Mesenchymal stem cell (in vitro differentiated cells and primary cell): ENCODE results near the gene ADGRF4.
A peak's percentile ranks its signal among the peaks of the same experiment; 100 is the strongest.

Experiments
- DNase-seq: peaks from one replicate; pipeline ENCODE4 v3.0.0-alpha.2; 2013
- H2AFZ ChIP-seq: one replicate; pipeline ENCODE4 v1.6.1; 2013; ENCODE audit warnings: low read depth, mild to moderate bottlenecking, control low read depth, inconsistent platforms, low read length, moderate library complexity
- H2AK5ac ChIP-seq: 2 replicates; pipeline ENCODE4 v1.6.1; 2013; ENCODE audit warnings: low read length, moderate library complexity, mild to moderate bottlenecking, inconsistent platforms; ENCODE audit not compliant: severe bottlenecking
- H2BK120ac ChIP-seq: one replicate; pipeline ENCODE4 v1.6.1; 2013; ENCODE audit warnings: low read depth, mild to moderate bottlenecking, inconsistent platforms, low read length, moderate library complexity
- H2BK12ac ChIP-seq, 2 experiments: one replicate each; pipeline ENCODE4 v1.6.1; 2013; ENCODE audit warnings: inconsistent platforms in 2 of 2, low read length in 2 of 2, mild to moderate bottlenecking in 2 of 2, moderate library complexity in 2 of 2, control low read depth in 1 of 2
- H2BK15ac ChIP-seq: one replicate; pipeline ENCODE4 v1.6.1; 2013; ENCODE audit warnings: mild to moderate bottlenecking, low read depth, inconsistent platforms; ENCODE audit not compliant: poor library complexity, severe bottlenecking
- H2BK5ac ChIP-seq: 2 replicates; pipeline ENCODE4 v1.6.1; 2013; ENCODE audit warnings: low read depth, mild to moderate bottlenecking, low read length, control low read depth, inconsistent platforms; ENCODE audit not compliant: poor library complexity, severe bottlenecking
- H3K14ac ChIP-seq, 2 experiments: one replicate each; pipeline ENCODE4 v1.6.1; 2013; ENCODE audit warnings: inconsistent platforms in 2 of 2, low read length in 2 of 2, control low read depth in 1 of 2, mild to moderate bottlenecking in 1 of 2, moderate library complexity in 1 of 2
- H3K18ac ChIP-seq, 2 experiments: one replicate each; pipeline ENCODE4 v1.6.1; 2013; ENCODE audit warnings: inconsistent platforms in 2 of 2, low read length in 2 of 2, control low read depth in 1 of 2, low read depth in 1 of 2, mild to moderate bottlenecking in 1 of 2
- H3K23ac ChIP-seq, 2 experiments: one replicate each; pipeline ENCODE4 v1.6.1; 2013; ENCODE audit warnings: inconsistent platforms in 2 of 2, low read length in 2 of 2, mild to moderate bottlenecking in 2 of 2, moderate library complexity in 2 of 2, control low read depth in 1 of 2
- H3K27ac ChIP-seq: 2 replicates; pipeline ENCODE4 v1.5.1; 2013; ENCODE audit warnings: mild to moderate bottlenecking, moderate library complexity, low read length, control low read depth, inconsistent platforms; ENCODE audit not compliant: poor library complexity, severe bottlenecking
- H3K27me3 ChIP-seq, 2 experiments: 2 replicates each; pipeline versions ENCODE4 v1.6.1 to v1.7.0; 2013; ENCODE audit warnings: low read length in 2 of 2, mild to moderate bottlenecking in 2 of 2, moderate library complexity in 2 of 2, control low read depth in 1 of 2, inconsistent platforms in 1 of 2; ENCODE audit not compliant: control insufficient read depth in 1 of 2, insufficient read depth in 1 of 2
- H3K36me3 ChIP-seq, 2 experiments: 2 replicates each; pipeline versions ENCODE4 v1.6.1 to v1.7.0; 2013; ENCODE audit warnings: low read length in 2 of 2, control low read depth in 1 of 2, inconsistent platforms in 1 of 2, low read depth in 1 of 2, mild to moderate bottlenecking in 1 of 2; ENCODE audit not compliant: insufficient read depth in 2 of 2, control insufficient read depth in 1 of 2
- H3K4ac ChIP-seq, 2 experiments: one replicate each; pipeline ENCODE4 v1.6.1; 2013; ENCODE audit warnings: inconsistent platforms in 2 of 2, low read length in 2 of 2, mild to moderate bottlenecking in 2 of 2, moderate library complexity in 2 of 2, control low read depth in 1 of 2, low read depth in 1 of 2
- H3K4me1 ChIP-seq: 2 replicates; pipeline ENCODE4 v1.6.1; 2013; ENCODE audit warnings: low read depth, low read length, control low read depth; ENCODE audit not compliant: control insufficient read depth, insufficient read depth
- H3K4me2 ChIP-seq: 2 replicates; pipeline ENCODE4 v1.6.1; 2013; ENCODE audit warnings: low read length, mild to moderate bottlenecking, inconsistent platforms; ENCODE audit not compliant: poor library complexity, severe bottlenecking
- H3K4me3 ChIP-seq, 2 experiments: 2 replicates each; pipeline versions ENCODE4 v1.5.1 to v1.7.0; 2013; ENCODE audit warnings: low read length in 2 of 2, mild to moderate bottlenecking in 2 of 2, control low read depth in 1 of 2, low read depth in 1 of 2; ENCODE audit not compliant: insufficient read depth in 1 of 2
- H3K79me1 ChIP-seq: replicated peaks from 2 replicates; pipeline ENCODE4 v1.6.1; 2013; ENCODE audit warnings: mild to moderate bottlenecking, control low read depth, low read length, inconsistent platforms; ENCODE audit not compliant: poor library complexity, severe bottlenecking
- H3K9ac ChIP-seq: 2 replicates; pipeline ENCODE4 v1.7.0; 2013; ENCODE audit warnings: mild to moderate bottlenecking, low read length, moderate library complexity
- H3K9me3 ChIP-seq: 2 replicates; pipeline ENCODE4 v1.7.0; 2013; ENCODE audit warnings: mild to moderate bottlenecking, low read length; ENCODE audit not compliant: control insufficient read depth
- H4K8ac ChIP-seq: one replicate; pipeline ENCODE4 v1.6.1; 2013; ENCODE audit warnings: inconsistent platforms, mild to moderate bottlenecking, low read length, moderate library complexity
- H4K91ac ChIP-seq: one replicate; pipeline ENCODE4 v1.6.1; 2013; ENCODE audit warnings: mild to moderate bottlenecking, low read length, inconsistent platforms
- WGBS: methylation state at CpG from one replicate; pipeline ENCODE4 v1.1.7; 2013; ENCODE audit warnings: mixed read lengths; 5-methylcytosine and 5-hydroxymethylcytosine counted together

ADGRF4 gene

DNA sequence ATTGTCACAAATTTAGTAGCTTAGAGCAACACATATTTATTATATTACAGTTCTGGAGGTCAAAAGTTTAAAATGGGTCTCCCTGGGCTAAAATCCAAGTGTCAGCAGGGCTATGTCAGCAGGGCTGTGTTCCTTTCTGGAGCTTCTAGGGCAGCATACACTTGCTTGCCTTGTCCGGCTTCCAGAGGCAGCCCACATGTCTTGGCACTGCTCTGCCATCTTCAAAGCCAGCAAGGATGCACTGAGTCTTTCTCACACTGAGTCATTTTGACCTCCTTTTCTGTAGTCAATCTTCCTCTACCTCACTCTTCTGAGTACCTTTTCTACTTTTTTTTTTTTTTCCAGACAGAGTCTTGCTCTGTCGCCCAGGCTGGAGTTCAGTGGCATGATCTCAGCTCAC lies 39.0 kb downstream of the ADGRF4 start:
- Histone ChIP-seq H3K4ac (no peak overlapping the region), H3K23ac (no peak overlapping the region), H3K4me2 (no peak overlapping the region), H3K9ac (no peak overlapping the region), H2BK5ac (no peak overlapping the region), H2BK120ac (no peak overlapping the region), H3K36me3 (no peaks in the 10 kb centered on the region), H4K91ac (no peak overlapping the region), H3K79me1 (no peaks in the 10 kb centered on the region), H3K27ac (no peak overlapping the region), H3K4me3 (no peak overlapping the region), H3K18ac (no peak overlapping the region), H3K4me1 (peaks cover 1% of the 10 kb centered on the region), H4K8ac (no peak overlapping the region), H3K9me3 (no peaks in the 10 kb centered on the region), H2BK15ac (no peak overlapping the region), H2BK12ac (no peak overlapping the region), H2AK5ac (no peak overlapping the region), H3K27me3 (peaks cover 0 to 8% of the 10 kb centered on the region in 2 experiments), H2AFZ (no peak overlapping the region), H3K14ac (no peak overlapping the region)
- DNase-seq = no peak
- WGBS = 92% methylated on average over 2 of the region's 2 CpGs

DNA sequence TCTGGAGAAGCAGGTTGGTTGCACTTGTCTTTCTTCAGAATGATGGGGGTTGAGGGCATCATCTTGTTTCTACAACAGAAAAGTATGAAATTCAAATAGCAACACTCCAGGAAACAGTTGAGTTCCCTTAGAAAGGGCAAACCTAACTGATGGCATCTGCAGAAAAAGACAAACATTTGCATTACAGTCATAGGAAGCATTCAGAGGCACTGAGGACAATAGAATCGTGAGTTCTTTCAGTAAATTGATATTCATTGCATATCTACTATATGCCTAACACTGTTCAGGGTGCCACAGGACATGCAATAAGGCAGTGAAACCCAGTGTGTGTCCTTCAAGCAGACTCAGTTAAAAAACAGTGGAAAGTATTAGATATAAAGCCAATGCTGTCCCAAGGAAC lies 42.3 kb downstream of the ADGRF4 start:
- Histone ChIP-seq H3K4me2 (no peak overlapping the region), H3K27me3 (peaks cover 0 to 8% of the 10 kb centered on the region in 2 experiments), H3K18ac (no peak overlapping the region), H3K14ac (no peak overlapping the region), H3K4me1 (peaks cover 1% of the 10 kb centered on the region), H3K79me1 (no peaks in the 10 kb centered on the region), H2BK120ac (no peak overlapping the region), H2BK12ac (no peak overlapping the region), H4K8ac (no peak overlapping the region), H2BK5ac (no peak overlapping the region), H3K23ac (no peak overlapping the region), H3K36me3 (no peaks in the 10 kb centered on the region), H3K9me3 (no peaks in the 10 kb centered on the region), H2AFZ (no peak overlapping the region), H3K4ac (no peak overlapping the region), H2AK5ac (no peak overlapping the region), H3K9ac (no peak overlapping the region), H2BK15ac (no peak overlapping the region), H3K4me3 (no peak overlapping the region), H3K27ac (no peak overlapping the region), H4K91ac (no peak overlapping the region)
- 80% methylated on average over 1 of the region's 1 CpG for WGBS
- no peak for DNase-seq

DNA sequence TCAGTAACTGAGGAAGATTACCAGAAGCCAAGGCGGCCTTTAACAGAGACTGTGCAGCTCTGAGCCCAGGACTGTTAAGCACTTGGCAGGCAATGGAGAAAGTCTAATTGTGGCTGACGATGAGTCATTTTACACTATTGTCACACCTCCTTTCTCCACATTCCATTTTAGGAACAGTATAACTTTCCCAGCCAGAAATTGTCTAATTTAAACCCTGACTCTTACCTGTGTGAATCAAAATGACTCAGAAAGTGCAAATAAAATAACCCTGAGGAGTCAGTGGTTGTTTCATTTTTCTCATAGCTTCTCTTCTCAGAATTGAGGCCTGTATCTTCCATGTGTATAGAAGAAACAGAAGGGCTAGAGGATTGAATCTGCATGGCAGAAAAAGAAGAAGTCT lies 43.4 kb downstream of the ADGRF4 start:
- Histone ChIP-seq H2BK5ac (no peak overlapping the region), H2AK5ac (no peak overlapping the region), H3K27ac (no peak overlapping the region), H3K4me1 (no peaks in the 10 kb centered on the region), H2BK15ac (no peak overlapping the region), H2BK12ac (no peak overlapping the region), H4K91ac (no peak overlapping the region), H3K4me2 (no peak overlapping the region), H3K4me3 (no peak overlapping the region), H4K8ac (no peak overlapping the region), H3K18ac (no peak overlapping the region), H3K36me3 (no peaks in the 10 kb centered on the region), H3K9me3 (no peaks in the 10 kb centered on the region), H3K79me1 (no peaks in the 10 kb centered on the region), H3K14ac (no peak overlapping the region), H3K27me3 (peaks cover 0 to 8% of the 10 kb centered on the region in 2 experiments), H2BK120ac (no peak overlapping the region), H2AFZ (no peak overlapping the region), H3K23ac (no peak overlapping the region), H3K4ac (no peak overlapping the region), H3K9ac (peak overlapping the region; percentile 20)
- peak; percentile 15 for DNase-seq
- 96% methylated on average over 2 of the region's 2 CpGs for WGBS

DNA sequence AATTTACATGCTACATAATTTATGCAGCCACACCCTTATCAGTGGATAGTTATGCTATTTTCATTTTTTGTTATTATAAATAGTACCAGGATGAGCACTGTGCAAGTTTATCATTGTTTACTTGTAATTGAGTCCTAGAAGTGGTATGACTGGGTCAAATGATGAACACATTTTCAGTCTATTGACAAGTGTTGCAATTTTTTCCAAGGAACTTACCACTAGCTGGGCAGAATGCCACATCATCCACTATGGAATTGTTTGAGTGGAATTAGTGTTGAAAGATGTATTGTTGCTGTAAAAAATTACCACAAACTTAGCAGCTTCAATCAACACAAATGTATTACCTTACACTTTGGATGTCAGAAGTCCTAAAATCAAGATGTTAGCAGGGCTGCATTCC lies 45.4 kb downstream of the ADGRF4 start:
- no peak overlapping the region for H2BK5ac ChIP-seq
- no peak overlapping the region for H2AK5ac ChIP-seq
- no peak overlapping the region for H3K14ac ChIP-seq
- H3K9ac ChIP-seq = no peak overlapping the region
- peak; percentile 34 for DNase-seq
- no peak overlapping the region for H4K8ac ChIP-seq
- H3K27me3 ChIP-seq = peaks cover 0 to 8% of the 10 kb centered on the region in 2 experiments
- no peak overlapping the region for H2BK15ac ChIP-seq
- H3K18ac ChIP-seq = no peak overlapping the region
- H3K4me2 ChIP-seq = no peak overlapping the region
- no peaks in the 10 kb centered on the region for H3K79me1 ChIP-seq
- H2BK120ac ChIP-seq = no peak overlapping the region
- no peak overlapping the region for H3K23ac ChIP-seq
- H4K91ac ChIP-seq = no peak overlapping the region
- no peak overlapping the region for H2BK12ac ChIP-seq
- no peak overlapping the region for H3K4ac ChIP-seq
- H3K36me3 ChIP-seq = no peaks in the 10 kb centered on the region
- no peak overlapping the region for H3K27ac ChIP-seq
- no peak overlapping the region for H3K4me3 ChIP-seq
- H3K4me1 ChIP-seq = no peaks in the 10 kb centered on the region
- no peak overlapping the region for H2AFZ ChIP-seq
- no peaks in the 10 kb centered on the region for H3K9me3 ChIP-seq
